ENCODE measurements around the gene CCDC183.

DNA sequence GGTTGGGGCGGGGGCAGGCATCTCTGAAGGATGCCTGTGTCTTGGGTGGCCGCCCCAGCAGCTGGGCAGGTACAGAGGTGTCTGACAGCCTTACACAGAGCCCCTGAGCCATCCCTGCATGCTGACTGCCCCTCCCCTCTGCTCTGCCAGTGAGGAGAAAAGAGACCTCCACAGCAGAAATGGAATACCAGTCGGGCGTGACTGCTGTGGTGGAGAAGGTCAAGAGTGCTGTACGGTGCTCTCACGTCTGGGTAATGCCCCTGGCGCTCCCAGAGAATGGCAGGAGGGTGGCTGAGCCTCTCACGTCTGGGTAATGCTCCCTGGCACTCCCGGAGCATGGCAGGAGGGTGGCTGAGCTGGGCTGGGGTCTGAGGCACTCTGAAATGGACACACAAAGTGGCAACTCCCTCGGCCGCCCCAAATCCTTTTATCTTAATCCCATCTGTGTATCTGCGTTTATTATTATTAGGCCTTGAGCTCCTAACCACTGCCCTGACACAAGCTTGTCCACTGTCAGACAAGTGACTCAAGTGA is 9.1 kb downstream of the CCDC183 start:
- TF ChIP-seq, protein P1, sequence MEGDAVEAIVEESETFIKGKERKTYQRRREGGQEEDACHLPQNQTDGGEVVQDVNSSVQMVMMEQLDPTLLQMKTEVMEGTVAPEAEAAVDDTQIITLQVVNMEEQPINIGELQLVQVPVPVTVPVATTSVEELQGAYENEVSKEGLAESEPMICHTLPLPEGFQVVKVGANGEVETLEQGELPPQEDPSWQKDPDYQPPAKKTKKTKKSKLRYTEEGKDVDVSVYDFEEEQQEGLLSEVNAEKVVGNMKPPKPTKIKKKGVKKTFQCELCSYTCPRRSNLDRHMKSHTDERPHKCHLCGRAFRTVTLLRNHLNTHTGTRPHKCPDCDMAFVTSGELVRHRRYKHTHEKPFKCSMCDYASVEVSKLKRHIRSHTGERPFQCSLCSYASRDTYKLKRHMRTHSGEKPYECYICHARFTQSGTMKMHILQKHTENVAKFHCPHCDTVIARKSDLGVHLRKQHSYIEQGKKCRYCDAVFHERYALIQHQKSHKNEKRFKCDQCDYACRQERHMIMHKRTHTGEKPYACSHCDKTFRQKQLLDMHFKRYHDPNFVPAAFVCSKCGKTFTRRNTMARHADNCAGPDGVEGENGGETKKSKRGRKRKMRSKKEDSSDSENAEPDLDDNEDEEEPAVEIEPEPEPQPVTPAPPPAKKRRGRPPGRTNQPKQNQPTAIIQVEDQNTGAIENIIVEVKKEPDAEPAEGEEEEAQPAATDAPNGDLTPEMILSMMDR (IDR thresholded peaks at IDR 0.05 in 2 of 3, conservative IDR thresholded peaks at IDR 0.05 in 1 of 3; ENCODE audit: control insufficient read depth in 2 of 3, extremely low read depth in 1 of 3, insufficient read depth in 1 of 3, low read depth in 3 of 3, low read length in 3 of 3), result no peak
- TF ChIP-seq EP300 (IDR thresholded peaks at IDR 0.05; ENCODE audit: borderline replicate concordance in 1 of 2, control insufficient read depth in 1 of 2, low read depth in 2 of 2, low read length in 2 of 2), result no peak
- no peak for TF ChIP-seq CBX3 (IDR thresholded peaks at IDR 0.05; ENCODE audit: borderline replicate concordance, low read depth)
- TF ChIP-seq RAD21 (IDR thresholded peaks at IDR 0.05; ENCODE audit: insufficient read depth, low read depth, low read length), result no peak
- TF ChIP-seq ESRRA (IDR thresholded peaks at IDR 0.05; ENCODE audit: low read length), result no peak
- no peak for TF ChIP-seq REST (IDR thresholded peaks at IDR 0.05; ENCODE audit: low read depth, low read length)
- no peak for TF ChIP-seq ZNF274 (IDR thresholded peaks at IDR 0.05; ENCODE audit: insufficient read depth, insufficient read length)
- no peak for TF ChIP-seq CREB1 (IDR thresholded peaks at IDR 0.05; ENCODE audit: low read depth)
- TF ChIP-seq SPI1 (IDR thresholded peaks at IDR 0.05; ENCODE audit: borderline replicate concordance, insufficient read depth, low read depth, low read length), result no peak
- no peak for TF ChIP-seq MEF2A (IDR thresholded peaks at IDR 0.05; ENCODE audit: insufficient read depth, low read depth, low read length)
- TF ChIP-seq, protein P2, sequence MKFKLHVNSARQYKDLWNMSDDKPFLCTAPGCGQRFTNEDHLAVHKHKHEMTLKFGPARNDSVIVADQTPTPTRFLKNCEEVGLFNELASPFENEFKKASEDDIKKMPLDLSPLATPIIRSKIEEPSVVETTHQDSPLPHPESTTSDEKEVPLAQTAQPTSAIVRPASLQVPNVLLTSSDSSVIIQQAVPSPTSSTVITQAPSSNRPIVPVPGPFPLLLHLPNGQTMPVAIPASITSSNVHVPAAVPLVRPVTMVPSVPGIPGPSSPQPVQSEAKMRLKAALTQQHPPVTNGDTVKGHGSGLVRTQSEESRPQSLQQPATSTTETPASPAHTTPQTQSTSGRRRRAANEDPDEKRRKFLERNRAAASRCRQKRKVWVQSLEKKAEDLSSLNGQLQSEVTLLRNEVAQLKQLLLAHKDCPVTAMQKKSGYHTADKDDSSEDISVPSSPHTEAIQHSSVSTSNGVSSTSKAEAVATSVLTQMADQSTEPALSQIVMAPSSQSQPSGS (IDR thresholded peaks at IDR 0.05; ENCODE audit: low read length), result no peak
